C4-2B (cell line): ENCODE data around the gene POPDC2.

Source experiments
- H3K27ac ChIP-seq: fragments of 450-650 bp; 2 replicates; pipeline ENCODE4 v1.5.1; 2017
- ZFX ChIP-seq: fragments of 450-650 bp; IDR thresholded peaks from 2 replicates; pipeline ENCODE4 v1.6.1; 2017
- TF ChIP-seq, protein P1 (sequence below): fragments of 450-650 bp; conservative IDR thresholded peaks from 2 replicates; pipeline ENCODE4 v1.5.1; 2017; ENCODE audit warnings: mild to moderate bottlenecking

The POPDC2 gene

GRCh38 chr3:119643528-119643927, 16.9 kb downstream of the POPDC2 start:
- no peak for TF ChIP-seq ZFX
- TF ChIP-seq, protein P1, sequence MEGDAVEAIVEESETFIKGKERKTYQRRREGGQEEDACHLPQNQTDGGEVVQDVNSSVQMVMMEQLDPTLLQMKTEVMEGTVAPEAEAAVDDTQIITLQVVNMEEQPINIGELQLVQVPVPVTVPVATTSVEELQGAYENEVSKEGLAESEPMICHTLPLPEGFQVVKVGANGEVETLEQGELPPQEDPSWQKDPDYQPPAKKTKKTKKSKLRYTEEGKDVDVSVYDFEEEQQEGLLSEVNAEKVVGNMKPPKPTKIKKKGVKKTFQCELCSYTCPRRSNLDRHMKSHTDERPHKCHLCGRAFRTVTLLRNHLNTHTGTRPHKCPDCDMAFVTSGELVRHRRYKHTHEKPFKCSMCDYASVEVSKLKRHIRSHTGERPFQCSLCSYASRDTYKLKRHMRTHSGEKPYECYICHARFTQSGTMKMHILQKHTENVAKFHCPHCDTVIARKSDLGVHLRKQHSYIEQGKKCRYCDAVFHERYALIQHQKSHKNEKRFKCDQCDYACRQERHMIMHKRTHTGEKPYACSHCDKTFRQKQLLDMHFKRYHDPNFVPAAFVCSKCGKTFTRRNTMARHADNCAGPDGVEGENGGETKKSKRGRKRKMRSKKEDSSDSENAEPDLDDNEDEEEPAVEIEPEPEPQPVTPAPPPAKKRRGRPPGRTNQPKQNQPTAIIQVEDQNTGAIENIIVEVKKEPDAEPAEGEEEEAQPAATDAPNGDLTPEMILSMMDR = no peak
- no peak overlapping the region for H3K27ac ChIP-seq

DNA sequence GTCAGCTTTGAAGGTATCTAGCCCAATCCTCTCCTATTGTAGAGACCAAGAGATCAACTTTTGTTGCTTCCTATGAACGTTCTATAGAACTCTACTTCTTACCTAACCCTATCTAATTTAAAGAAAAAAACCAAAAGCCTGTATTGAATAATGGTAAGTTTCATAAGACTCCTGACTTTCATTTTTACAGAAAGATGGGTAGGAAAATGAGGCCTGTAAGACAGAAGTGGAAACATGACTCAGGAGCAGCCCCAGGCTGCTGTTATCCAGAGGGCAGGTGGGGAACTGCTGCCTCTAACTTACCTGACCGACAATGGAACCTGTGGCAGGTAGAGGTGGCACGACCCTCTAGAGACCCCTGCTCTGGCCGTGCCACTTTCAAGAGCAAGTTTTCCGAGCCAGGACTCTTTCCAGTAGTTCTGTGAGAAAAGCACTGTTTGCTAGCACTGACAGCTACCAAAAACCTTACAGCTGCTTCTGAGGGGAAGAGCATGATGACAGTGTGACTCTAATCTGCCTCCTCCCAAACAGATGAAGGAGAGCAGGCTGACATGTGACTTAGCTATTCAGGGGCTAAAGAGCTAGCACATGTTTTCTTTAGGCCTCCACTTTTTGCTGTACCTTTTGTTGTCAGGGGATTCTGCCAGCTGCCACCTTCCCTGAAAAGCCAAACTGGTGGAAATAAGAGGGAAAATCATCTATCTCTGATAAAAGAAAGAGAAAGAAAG, 17.5 kb downstream of the POPDC2 start:
- H3K27ac ChIP-seq = no peak overlapping the region
- TF ChIP-seq, protein P1 = no peak
- TF ChIP-seq ZFX = no peak

DNA sequence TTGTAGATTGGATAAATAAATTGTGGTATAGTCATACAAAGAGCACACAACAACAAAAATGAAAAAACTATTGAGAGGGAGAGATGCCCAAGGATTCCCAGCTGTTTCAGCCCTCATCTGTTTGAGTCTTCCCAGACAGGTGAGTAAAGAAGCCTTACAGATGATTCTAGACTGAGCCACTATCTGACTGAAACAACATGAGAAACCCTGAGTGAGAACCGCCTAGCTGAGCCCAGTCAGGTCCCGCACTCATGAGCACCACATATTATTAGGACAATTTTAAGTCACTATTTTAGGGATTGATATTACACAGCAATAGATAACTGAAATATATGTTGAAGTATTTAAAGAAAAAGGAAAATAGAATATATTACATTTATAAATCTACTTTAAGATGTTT, 19.0 kb downstream of the POPDC2 start:
- no peak for TF ChIP-seq ZFX
- TF ChIP-seq, protein P1 = no peak
- H3K27ac ChIP-seq = no peak overlapping the region

DNA sequence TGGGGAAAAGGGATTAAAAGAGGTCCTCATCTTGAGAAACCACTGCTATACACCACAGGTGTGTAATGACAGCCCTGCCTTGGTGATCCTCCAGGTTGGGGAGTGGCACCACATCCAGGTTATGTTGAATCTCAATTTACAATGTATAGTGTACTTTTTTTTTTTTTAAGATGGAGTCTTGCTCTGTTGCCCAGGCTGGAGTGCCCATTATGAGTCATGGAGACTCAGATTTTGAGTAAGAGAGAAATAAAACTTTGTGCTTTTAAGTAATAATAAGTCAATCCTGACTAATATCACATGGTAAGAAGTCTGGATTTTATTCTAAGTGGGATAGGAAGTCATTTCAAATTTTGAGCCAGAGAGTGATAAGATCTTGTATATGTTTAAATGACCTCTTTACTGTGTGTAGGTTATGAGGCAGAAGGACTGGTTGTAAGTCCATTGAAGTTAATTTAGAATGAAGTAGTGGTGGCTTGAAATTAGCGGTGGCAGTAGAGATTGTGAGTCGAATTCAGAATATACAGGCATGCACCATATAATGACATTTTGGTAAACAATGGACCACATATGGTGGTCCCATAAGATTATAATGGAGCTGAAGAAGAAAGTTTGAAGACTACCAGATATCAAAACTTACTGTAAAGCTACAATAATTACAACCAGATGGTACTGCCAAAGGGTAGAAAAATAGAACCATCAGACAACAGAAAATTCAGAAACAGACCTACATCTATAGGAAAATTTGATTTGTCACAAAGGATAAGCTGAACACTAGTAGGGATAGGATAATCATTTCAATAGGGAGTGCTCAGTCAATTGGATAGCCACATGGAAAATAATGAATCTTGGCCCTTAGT, 20.7 kb downstream of the POPDC2 start:
- H3K27ac ChIP-seq = no peak overlapping the region
- no peak for TF ChIP-seq ZFX
- TF ChIP-seq, protein P1 = no peak

GRCh38 chr3:119637679-119638477, 22.5 kb downstream of the POPDC2 start:
- no peak overlapping the region for H3K27ac ChIP-seq

DNA sequence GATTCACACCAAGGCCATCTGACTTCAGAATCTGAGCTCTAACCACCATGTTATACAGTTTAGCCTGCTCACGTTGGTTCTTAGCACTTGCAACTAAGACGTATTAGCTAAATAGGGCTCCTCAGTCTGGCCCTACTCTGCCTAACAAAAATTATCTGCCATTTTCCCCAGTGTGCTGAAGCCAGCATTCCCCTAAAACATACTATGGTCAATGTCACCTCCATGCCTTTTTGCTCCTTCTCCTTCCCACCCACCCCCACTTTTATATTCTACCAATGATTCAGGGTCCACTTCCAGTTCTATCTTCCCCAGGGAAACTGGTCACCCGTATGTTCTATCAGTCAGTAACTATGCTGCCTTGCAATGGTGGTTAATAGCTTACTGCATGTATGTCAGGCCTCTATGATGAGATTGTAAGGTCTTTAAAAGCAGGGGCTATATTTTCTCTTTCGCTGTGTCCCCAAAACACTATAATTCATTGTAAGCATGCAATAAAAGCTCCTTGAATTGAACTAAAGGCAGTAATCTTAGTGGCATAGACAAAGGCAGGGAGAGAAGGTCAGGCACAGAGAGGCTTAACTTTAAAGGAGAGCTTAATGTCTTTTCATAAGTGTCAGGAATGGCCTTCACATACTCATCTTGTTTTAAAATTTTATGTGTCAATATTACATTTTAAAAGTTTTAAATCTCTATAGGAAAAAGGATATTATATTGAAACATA, 23.3 kb downstream of the POPDC2 start:
- TF ChIP-seq, protein P1 = no peak
- no peak for TF ChIP-seq ZFX
- no peak overlapping the region for H3K27ac ChIP-seq

More at GRCh38 chr3:119637679-119638477, 22.5 kb downstream of the POPDC2 start:
- TF ChIP-seq, protein P1 = no peak
- no peak for TF ChIP-seq ZFX
